GM23338 (cell line): Measurements from ENCODE around the gene UBR2.

Source experiments
- EZH2 ChIP-seq: fragments of 200-600 bp; sonication (generic); IDR thresholded peaks from one replicate; pipeline ENCODE4 v1.8.0; 2017; ENCODE audit warnings: antibody characterized with exemption, mild to moderate bottlenecking, low read depth; ENCODE audit not compliant: unreplicated experiment
- TF ChIP-seq, protein P1 (sequence below), 2 experiments: fragments of 200-600 bp in 1 of 2; sonication (generic) in 1 of 2; conservative IDR thresholded peaks; 2 replicates each; pipeline versions ENCODE4 v1.5.1 to v1.6.1; 2016 to 2017; ENCODE audit warnings: antibody characterized with exemption in 2 of 2, low read depth in 2 of 2, mild to moderate bottlenecking in 2 of 2, moderate library complexity in 1 of 2
- TF ChIP-seq, protein P2 (sequence below): IDR thresholded peaks from one replicate; pipeline ENCODE4 v1.6.1; 2018; ENCODE audit warnings: antibody characterized with exemption; ENCODE audit not compliant: unreplicated experiment

DNA sequence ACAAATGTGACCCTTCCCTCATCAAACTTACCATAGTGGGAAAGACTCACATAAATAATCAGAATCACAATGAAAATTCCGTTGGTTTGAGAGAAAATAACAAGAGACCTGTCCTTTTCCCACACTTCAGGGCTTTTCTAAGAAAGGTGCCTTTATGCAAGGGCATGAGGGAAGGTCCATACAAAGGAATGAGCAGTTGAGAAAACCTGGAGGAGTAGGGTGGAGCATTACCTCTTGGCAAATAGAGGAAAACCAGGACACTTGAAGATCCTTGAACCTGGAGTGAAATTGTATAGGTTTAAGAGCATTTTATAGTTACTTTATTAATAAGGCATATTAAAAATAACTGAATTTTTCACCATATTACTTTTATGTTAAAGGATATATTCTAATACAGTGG, 54.3 kb downstream of the UBR2 start:
- no peak for TF ChIP-seq EZH2
- TF ChIP-seq, protein P1, sequence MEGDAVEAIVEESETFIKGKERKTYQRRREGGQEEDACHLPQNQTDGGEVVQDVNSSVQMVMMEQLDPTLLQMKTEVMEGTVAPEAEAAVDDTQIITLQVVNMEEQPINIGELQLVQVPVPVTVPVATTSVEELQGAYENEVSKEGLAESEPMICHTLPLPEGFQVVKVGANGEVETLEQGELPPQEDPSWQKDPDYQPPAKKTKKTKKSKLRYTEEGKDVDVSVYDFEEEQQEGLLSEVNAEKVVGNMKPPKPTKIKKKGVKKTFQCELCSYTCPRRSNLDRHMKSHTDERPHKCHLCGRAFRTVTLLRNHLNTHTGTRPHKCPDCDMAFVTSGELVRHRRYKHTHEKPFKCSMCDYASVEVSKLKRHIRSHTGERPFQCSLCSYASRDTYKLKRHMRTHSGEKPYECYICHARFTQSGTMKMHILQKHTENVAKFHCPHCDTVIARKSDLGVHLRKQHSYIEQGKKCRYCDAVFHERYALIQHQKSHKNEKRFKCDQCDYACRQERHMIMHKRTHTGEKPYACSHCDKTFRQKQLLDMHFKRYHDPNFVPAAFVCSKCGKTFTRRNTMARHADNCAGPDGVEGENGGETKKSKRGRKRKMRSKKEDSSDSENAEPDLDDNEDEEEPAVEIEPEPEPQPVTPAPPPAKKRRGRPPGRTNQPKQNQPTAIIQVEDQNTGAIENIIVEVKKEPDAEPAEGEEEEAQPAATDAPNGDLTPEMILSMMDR (conservative IDR thresholded peaks at IDR 0.05; ENCODE audit: low read depth in 2 of 2), result no peak
- TF ChIP-seq, protein P2, sequence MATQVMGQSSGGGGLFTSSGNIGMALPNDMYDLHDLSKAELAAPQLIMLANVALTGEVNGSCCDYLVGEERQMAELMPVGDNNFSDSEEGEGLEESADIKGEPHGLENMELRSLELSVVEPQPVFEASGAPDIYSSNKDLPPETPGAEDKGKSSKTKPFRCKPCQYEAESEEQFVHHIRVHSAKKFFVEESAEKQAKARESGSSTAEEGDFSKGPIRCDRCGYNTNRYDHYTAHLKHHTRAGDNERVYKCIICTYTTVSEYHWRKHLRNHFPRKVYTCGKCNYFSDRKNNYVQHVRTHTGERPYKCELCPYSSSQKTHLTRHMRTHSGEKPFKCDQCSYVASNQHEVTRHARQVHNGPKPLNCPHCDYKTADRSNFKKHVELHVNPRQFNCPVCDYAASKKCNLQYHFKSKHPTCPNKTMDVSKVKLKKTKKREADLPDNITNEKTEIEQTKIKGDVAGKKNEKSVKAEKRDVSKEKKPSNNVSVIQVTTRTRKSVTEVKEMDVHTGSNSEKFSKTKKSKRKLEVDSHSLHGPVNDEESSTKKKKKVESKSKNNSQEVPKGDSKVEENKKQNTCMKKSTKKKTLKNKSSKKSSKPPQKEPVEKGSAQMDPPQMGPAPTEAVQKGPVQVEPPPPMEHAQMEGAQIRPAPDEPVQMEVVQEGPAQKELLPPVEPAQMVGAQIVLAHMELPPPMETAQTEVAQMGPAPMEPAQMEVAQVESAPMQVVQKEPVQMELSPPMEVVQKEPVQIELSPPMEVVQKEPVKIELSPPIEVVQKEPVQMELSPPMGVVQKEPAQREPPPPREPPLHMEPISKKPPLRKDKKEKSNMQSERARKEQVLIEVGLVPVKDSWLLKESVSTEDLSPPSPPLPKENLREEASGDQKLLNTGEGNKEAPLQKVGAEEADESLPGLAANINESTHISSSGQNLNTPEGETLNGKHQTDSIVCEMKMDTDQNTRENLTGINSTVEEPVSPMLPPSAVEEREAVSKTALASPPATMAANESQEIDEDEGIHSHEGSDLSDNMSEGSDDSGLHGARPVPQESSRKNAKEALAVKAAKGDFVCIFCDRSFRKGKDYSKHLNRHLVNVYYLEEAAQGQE, result no peak
